Measurements from ENCODE around the gene ZNF266. TPM values are rescaled to one million over a fixed set of nuclear protein-coding genes. Genes with fewer than 3 reads are reported as not detected.

Gene ZNF266
- total RNA-seq, 2 donors from 2014 or later = 27.7 to 31.9 TPM

DNA sequence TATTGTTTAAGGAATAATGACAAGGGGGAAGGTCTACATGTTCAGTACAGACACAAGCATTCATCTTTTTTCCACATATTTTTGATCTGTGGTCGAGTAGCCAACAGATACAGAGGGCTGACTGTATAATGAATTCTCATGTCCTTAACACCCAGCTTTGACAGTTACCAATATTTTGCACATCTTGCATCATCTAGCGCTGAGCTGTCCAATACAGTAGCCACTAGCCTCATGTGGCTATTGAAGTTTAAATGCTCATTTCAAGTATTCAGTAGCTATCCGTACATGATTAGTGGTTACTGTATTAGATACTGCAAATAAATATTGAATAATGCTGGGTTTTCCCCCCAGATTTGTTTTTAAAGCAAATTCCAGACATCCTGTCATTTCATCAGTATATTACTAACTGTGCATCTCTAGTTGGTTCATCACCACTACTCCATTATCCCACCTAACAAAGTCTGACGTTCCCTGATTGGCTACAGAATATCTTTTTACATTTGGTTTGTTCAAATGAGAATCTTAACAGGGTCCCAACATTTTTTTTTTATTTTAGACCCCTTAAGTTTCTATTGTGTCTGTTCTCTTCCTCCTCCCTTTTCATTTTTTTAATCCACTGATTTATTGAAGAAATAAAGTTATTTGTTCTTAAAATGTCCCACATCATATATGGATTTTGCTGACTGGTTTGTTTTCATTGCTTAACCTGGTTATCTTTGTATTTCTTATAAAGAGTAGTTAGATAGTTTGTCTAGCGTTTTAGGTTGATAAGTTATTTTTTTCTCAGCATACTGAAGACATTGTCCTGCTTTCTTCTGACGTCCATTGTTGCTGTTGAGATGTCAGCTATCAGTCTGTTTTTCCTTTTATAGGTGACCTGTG lies 64.4 kb downstream of the ZNF266 start:
- Mint-ChIP-seq H3K27ac (no peak overlapping the region), H3K9me3 (peaks cover 38 to 40% of the 10 kb centered on the region in 2 donors), H3K36me3 (peaks cover 43 to 67% of the 10 kb centered on the region in 2 donors)
- no peak for ATAC-seq
- no peak for DNase-seq (ENCODE audit: low spot score in 2 of 2)

DNA sequence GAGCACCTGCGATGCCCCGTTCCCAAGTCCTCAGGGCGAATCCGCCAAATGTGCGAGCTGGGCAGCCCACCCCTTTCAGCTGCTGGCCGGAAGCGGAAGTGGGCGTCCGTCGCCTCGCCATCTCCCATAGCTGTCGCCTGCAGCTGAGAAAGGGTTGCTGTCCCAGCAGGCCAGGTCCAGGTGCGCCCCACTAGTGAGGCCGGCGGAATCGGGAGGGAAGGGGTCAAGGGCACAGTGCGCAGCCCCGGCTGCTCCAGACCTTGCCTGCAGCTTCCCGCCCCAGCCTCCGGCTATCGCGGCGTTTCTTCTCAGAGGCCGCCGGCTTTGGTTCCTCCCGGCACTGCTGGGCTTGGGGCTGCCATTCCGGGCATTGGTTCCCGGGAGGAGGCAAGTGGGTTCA lies 72.5 kb downstream of the ZNF266 start, which contains the start of gene ZNF177:
TSS of gene ZNF177 (plus strand) at position 109 of the 400 bp plus-strand sequence. CDS start 15,299 bp downstream, outside the sequence.
- Mint-ChIP-seq H3K36me3 (peaks cover 56 to 58% of the 10 kb centered on the region in 2 donors), H3K9me3 (peaks cover 25 to 39% of the 10 kb centered on the region in 2 donors), H3K27ac (no peak within 1 kb of the TSS)
- no peak for DNase-seq (ENCODE audit: low spot score in 2 of 2)
- ATAC-seq = no peak

Other genes starting within 250 kb of the ZNF266 start
- gene OR7D4, start 216.0 kb downstream of the ZNF266 start, total RNA-seq = not detected
- not detected for gene OR7E24, start 184.6 kb downstream of the ZNF266 start, total RNA-seq
- 1 to 10 TPM; 6.0 to 8.8 TPM for gene ZNF699, start 125.7 kb downstream of the ZNF266 start, total RNA-seq
- gene ZNF559, start 111.4 kb downstream of the ZNF266 start, total RNA-seq = 1 to 10 TPM; 8.2 to 9.2 TPM
- 1 to 10 TPM in 1 of 2 donors, under 1 TPM in 1; 0.41 to 1.2 TPM for gene ZNF177, start 72.6 kb downstream of the ZNF266 start, total RNA-seq
- gene ZNF560, start 63.0 kb upstream of the ZNF266 start, total RNA-seq = under 1 TPM in 1 of 2 donors, not detected in 1; 0.27 TPM
- gene ZNF426, start 103.1 kb upstream of the ZNF266 start, total RNA-seq = 10 to 100 TPM; 10.9 to 11.7 TPM
- 10 to 100 TPM; 68.6 to 87.1 TPM for gene ZNF121, start 148.9 kb upstream of the ZNF266 start, total RNA-seq
- gene ZNF561, start 185.7 kb upstream of the ZNF266 start, total RNA-seq = 10 to 100 TPM; 28.6 to 49.1 TPM
- gene ZNF562, start 239.5 kb upstream of the ZNF266 start, total RNA-seq = 10 to 100 TPM; 24.2 to 73.4 TPM